SK-N-SH treated with all-trans-retinoic acid at 6 μM for 48 hours (cell line): ENCODE data around the gene DPCD.

Experiments
- ATAC-seq: fragments of 200-7000 bp; cut with Tn5 transposase; 3 replicates; pipeline ENCODE4 v1.9.1; 2020; ENCODE audit warnings: mild to moderate bottlenecking, moderate library complexity
- ARNTL ChIP-seq: fragments of 450-650 bp; formaldehyde crosslinking; IDR thresholded peaks from 2 replicates; pipeline ENCODE4 v1.5.0; 2020; ENCODE audit warnings: low read depth, mild to moderate bottlenecking, moderate library complexity, borderline replicate concordance
- BACH2 ChIP-seq: fragments of 250-450 bp; sonication (Bioruptor Pico); IDR thresholded peaks from 2 replicates; pipeline ENCODE4 v1.9.0; 2021; ENCODE audit warnings: mild to moderate bottlenecking, borderline replicate concordance
- CREB5 ChIP-seq: fragments of 250-450 bp; sonication (Bioruptor Pico); IDR thresholded peaks from 2 replicates; pipeline ENCODE4 v1.5.1; 2020; ENCODE audit warnings: low read depth, mild to moderate bottlenecking, moderate library complexity
- CSDC2 ChIP-seq: fragments of 250-450 bp; sonication (Bioruptor Pico); IDR thresholded peaks from 2 replicates; pipeline ENCODE4 v1.5.0; 2020; ENCODE audit warnings: mild to moderate bottlenecking, moderate library complexity
- CSRNP3 ChIP-seq: fragments of 250-450 bp; sonication (Bioruptor Pico); IDR thresholded peaks from 2 replicates; pipeline ENCODE4 v1.5.1; 2021; ENCODE audit warnings: mild to moderate bottlenecking, moderate library complexity
- GLIS3 ChIP-seq: fragments of 250-450 bp; sonication (Bioruptor Pico); IDR thresholded peaks from 2 replicates; pipeline ENCODE4 v1.5.0; 2020; ENCODE audit warnings: mild to moderate bottlenecking, moderate library complexity
- ISL1 ChIP-seq: fragments of 250-450 bp; sonication (Bioruptor Pico); IDR thresholded peaks from 2 replicates; pipeline ENCODE4 v2.1.2; 2022; ENCODE audit warnings: mild to moderate bottlenecking, moderate library complexity
- PPARA ChIP-seq: fragments of 250-450 bp; sonication (Bioruptor Pico); IDR thresholded peaks from 2 replicates; pipeline ENCODE4 v1.5.0; 2020; ENCODE audit warnings: mild to moderate bottlenecking, borderline replicate concordance
- SNAI2 ChIP-seq: fragments of 250-450 bp; sonication (Bioruptor Pico); IDR thresholded peaks from 2 replicates; pipeline ENCODE4 v1.5.0; 2020; ENCODE audit warnings: mild to moderate bottlenecking, moderate library complexity
- TCF4 ChIP-seq: fragments of 250-450 bp; sonication (Bioruptor Pico); IDR thresholded peaks from 2 replicates; pipeline ENCODE4 v1.8.0; 2021; ENCODE audit warnings: mild to moderate bottlenecking, moderate library complexity, borderline replicate concordance
- TOX ChIP-seq: fragments of 250-450 bp; sonication (Bioruptor Pico); IDR thresholded peaks from 2 replicates; pipeline ENCODE4 v1.8.0; 2021; ENCODE audit warnings: mild to moderate bottlenecking, moderate library complexity, borderline replicate concordance
- ZC3H10 ChIP-seq: fragments of 250-450 bp; sonication (Bioruptor Pico); IDR thresholded peaks from 2 replicates; pipeline ENCODE4 v1.5.1; 2021; ENCODE audit warnings: mild to moderate bottlenecking, moderate library complexity
- ZFP3 ChIP-seq: fragments of 250-450 bp; sonication (Bioruptor Pico); IDR thresholded peaks from 2 replicates; pipeline ENCODE4 v1.5.0; 2020; ENCODE audit warnings: mild to moderate bottlenecking, moderate library complexity
- ZFP30 ChIP-seq: fragments of 450-650 bp; formaldehyde crosslinking; IDR thresholded peaks from 2 replicates; pipeline ENCODE4 v1.5.0; 2022; ENCODE audit warnings: mild to moderate bottlenecking, moderate library complexity
- ZNF565 ChIP-seq: fragments of 450-650 bp; formaldehyde crosslinking; conservative IDR thresholded peaks from 2 replicates; pipeline ENCODE4 v1.5.0; 2020; ENCODE audit warnings: low read depth, mild to moderate bottlenecking, moderate library complexity
- ZNF8 ChIP-seq: fragments of 450-650 bp; formaldehyde crosslinking; IDR thresholded peaks from 2 replicates; pipeline ENCODE4 v1.5.0; 2020; ENCODE audit warnings: mild to moderate bottlenecking, moderate library complexity
- TF ChIP-seq, protein P1 (sequence below): fragments of 250-450 bp; sonication (Bioruptor Pico); IDR thresholded peaks from 2 replicates; pipeline ENCODE4 v1.5.0; 2020; ENCODE audit warnings: mild to moderate bottlenecking, moderate library complexity

DPCD gene

DNA sequence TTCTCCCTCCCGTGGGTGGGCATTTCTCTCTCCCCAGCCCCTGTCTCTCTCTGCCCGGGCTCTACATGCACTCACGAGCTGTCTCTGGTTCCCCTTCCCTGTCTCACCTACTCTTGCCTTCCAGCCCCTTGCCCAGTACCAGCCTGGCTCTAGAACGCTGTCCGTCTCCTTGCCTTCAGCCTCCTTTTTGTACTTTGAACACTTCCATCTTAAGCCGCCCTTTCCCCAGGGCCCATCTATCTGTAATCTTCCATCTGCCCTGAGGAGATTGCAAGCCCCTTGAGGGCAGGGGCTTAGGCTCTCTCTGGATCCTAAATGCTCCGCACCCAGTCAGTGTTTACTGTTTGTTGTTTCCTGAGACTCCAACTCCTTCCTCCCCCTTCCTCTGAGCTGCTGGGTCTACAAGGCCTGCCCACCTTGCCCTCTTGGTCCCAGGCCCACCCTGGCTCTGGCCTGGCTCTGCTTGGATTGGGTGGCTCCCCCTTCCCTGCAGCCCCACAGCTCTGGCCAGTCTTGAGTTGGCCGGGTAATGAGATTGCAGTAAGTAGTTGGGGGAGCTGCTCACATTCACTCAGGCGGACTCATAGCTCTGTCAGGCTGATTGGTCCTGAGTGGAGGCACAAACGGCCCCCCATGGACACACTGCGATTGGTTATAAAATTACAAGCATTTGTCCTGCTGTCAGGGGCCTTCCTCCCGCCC, 28.4 kb upstream of the DPCD start:
- peak; percentile 30 for ATAC-seq
- TF ChIP-seq, protein P1, sequence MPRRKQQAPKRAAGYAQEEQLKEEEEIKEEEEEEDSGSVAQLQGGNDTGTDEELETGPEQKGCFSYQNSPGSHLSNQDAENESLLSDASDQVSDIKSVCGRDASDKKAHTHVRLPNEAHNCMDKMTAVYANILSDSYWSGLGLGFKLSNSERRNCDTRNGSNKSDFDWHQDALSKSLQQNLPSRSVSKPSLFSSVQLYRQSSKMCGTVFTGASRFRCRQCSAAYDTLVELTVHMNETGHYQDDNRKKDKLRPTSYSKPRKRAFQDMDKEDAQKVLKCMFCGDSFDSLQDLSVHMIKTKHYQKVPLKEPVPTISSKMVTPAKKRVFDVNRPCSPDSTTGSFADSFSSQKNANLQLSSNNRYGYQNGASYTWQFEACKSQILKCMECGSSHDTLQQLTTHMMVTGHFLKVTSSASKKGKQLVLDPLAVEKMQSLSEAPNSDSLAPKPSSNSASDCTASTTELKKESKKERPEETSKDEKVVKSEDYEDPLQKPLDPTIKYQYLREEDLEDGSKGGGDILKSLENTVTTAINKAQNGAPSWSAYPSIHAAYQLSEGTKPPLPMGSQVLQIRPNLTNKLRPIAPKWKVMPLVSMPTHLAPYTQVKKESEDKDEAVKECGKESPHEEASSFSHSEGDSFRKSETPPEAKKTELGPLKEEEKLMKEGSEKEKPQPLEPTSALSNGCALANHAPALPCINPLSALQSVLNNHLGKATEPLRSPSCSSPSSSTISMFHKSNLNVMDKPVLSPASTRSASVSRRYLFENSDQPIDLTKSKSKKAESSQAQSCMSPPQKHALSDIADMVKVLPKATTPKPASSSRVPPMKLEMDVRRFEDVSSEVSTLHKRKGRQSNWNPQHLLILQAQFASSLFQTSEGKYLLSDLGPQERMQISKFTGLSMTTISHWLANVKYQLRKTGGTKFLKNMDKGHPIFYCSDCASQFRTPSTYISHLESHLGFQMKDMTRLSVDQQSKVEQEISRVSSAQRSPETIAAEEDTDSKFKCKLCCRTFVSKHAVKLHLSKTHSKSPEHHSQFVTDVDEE (CRISPR knock-in tag) = no peak
- TF ChIP-seq TCF4 (CRISPR knock-in tag) (no peak), BACH2 (CRISPR knock-in tag) (no peak), ZNF8 (CRISPR knock-in tag) (no peak), PPARA (CRISPR knock-in tag) (no peak), TOX (no peak), CSDC2 (CRISPR knock-in tag) (no peak), ZNF565 (CRISPR knock-in tag) (no peak)

DNA sequence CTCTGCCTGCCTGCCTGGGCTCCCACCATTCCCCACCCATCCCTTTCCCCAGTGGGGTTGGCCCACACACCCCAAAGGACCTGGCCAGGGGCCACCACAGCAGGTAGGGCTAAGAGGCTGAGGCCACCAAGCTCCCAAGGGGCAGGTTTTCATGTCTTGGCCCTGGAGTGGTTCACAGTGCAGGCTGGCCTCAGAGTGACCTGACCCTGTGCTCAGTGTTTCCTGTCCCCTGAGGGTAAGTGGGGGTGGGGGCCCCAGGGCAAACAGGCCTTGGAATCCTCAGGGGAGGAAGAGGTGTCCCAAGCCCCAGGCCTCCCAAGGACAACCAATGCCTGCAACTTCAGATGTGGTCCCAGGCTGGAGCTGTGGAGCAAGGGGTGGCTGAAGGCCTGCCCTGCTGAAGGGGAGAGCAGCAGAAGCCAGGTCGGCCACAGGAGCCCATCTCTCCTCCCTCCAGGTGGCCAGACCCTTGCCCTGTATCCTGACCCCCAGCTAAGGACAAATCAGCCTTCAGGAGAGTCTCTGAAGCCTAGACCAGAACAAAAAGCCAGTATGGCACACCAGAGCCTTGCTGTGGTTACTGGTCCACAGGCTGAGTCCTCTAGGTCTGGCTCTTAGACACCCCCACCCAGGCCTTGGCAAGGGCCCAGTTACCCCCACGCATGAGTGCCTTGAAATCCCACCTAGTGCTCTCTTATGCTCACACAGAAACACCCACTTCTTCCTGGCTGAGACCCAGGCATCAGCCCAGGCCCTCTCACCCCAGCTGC, 27.6 kb upstream of the DPCD start:
- TF ChIP-seq GLIS3 (CRISPR knock-in tag) (no peak), TCF4 (CRISPR knock-in tag) (no peak), PPARA (CRISPR knock-in tag) (no peak)
- TF ChIP-seq, protein P1 (CRISPR knock-in tag) = no peak
- no peak for ATAC-seq

DNA sequence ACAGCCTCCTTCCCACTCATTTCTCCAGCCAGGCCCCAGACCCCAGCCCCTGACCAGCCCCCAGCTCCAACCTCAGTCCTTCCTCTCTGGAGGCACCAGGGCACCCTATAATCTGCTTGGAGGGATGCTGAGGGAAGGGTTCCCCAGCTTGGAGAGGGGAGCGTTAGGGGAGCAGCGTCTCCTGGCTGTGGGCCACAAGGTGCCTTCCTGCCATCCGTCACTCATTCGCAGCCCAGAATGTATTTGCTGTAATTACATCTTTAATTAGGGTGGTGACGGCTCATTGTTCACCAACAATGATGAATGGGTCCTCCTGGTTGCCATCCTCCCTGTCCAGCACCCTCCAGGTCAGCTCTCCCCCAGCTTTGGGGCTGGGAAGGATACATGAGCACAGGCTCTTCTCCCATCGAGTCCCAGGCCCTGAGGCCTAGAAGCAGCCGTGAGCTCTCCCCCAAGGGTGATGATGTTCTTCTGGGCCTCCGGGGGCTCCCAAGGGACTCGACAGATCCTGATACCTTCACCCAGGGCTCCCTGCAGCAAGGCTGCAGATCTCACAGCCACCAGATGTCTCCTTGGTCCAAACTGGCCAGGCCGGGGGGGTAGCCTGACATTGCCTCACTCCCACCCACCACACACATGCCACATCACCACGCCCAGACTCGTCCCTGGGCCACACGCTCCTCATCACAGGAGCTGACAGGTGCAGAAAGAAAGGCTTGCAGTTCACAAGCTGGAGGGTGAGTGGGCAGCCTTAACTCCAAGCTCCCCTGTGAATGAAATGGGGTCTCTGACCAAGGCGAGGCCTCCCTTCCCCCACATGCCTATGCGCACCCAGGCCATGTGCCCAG, 26.8 kb upstream of the DPCD start:
- ATAC-seq = no peak
- TF ChIP-seq ZC3H10 (CRISPR knock-in tag) (no peak), ZFP30 (no peak), CSRNP3 (no peak), ARNTL (CRISPR knock-in tag) (no peak), ISL1 (CRISPR knock-in tag) (no peak), GLIS3 (CRISPR knock-in tag) (no peak)

DNA sequence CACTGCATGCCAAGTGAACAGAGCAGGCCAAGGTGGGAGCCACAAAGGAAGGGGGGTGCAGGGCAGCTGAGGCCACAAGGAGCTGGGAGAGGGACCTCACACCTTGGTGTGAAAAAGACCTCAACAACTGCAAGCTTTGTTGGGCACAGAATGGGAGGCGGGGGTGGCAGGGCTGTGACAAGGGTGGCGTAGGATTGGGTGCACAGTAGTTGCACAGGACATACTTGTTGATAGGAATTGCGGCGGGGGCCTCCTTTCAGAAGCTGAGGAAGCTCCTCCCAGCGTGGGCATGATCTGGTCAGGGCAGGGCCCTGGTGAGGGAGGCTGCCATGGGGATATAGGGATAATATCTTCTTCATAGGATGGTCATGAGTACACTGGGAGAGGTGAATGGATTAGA, 25.9 kb upstream of the DPCD start:
- ATAC-seq = no peak
- TF ChIP-seq CSDC2 (CRISPR knock-in tag) = no peak
- TF ChIP-seq SNAI2 (CRISPR knock-in tag) = no peak
- TF ChIP-seq ZFP3 = no peak
- TF ChIP-seq ARNTL (CRISPR knock-in tag) = no peak
- no peak for TF ChIP-seq ISL1 (CRISPR knock-in tag)
- no peak for TF ChIP-seq TOX

DNA sequence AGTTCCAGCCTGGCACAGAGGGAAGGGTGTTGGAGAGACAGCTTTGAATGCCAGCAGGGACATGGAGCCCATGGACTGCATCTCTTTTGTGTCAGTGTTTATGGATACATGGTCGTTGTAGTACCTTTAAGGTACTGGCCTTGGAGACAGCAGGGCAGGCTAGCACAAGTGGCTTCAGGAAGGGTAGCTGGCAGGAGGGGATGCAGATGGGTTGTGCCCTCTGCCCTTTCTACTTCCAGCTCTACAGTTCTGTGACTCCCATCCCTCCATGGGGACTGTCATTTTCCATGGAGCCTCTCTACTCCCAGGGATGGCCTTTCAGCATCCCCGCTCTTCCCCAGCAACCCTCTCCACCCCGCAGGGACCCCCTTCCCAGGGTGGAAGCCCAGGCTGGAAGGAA, 25.1 kb upstream of the DPCD start:
- no peak for ATAC-seq

More for the DNA sequence above, 25.1 kb upstream of the DPCD start:
- TF ChIP-seq ZFP30 (no peak), ZFP3 (no peak), ARNTL (CRISPR knock-in tag) (no peak), SNAI2 (CRISPR knock-in tag) (no peak), CREB5 (CRISPR knock-in tag) (no peak), ZC3H10 (CRISPR knock-in tag) (no peak), TOX (no peak), BACH2 (CRISPR knock-in tag) (no peak), CSDC2 (CRISPR knock-in tag) (no peak), GLIS3 (CRISPR knock-in tag) (no peak), ISL1 (CRISPR knock-in tag) (no peak), ZNF8 (CRISPR knock-in tag) (no peak)
- TF ChIP-seq, all 23 proteins: peak for 0
